Stimulated activated naive CD8-positive, alpha-beta T cell treated with anti-CD3 and anti-CD28 coated beads, Interleukin-15, amount 100 ng/mL, for 72 hours (primary cell): ENCODE results near the gene MLPH.

ENCODE experiments used
- ATAC-seq: fragments of 150-1000 bp; cut with Tn5 transposase; 2 replicates; pipeline ENCODE4 v1.10.0; 2021; ENCODE audit warnings: mild to moderate bottlenecking, moderate library complexity
- DNase-seq, 2 donors: peaks; one replicate each; pipeline ENCODE4 v3.0.0; 2021 to 2022
- H3K27ac Mint-ChIP-seq, 2 donors: one replicate each; pipeline ENCODE4 v1.8.0; 2022; ENCODE audit warnings: mild to moderate bottlenecking in 2 of 2, mixed read lengths in 2 of 2, moderate library complexity in 2 of 2
- H3K27me3 Mint-ChIP-seq: one replicate; pipeline ENCODE4 v1.8.0; 2022; ENCODE audit warnings: mixed read lengths
- H3K4me1 Mint-ChIP-seq: one replicate; pipeline ENCODE4 v1.8.0; 2022; ENCODE audit warnings: mild to moderate bottlenecking, mixed read lengths
- H3K4me3 Mint-ChIP-seq, 2 donors: one replicate each; pipeline ENCODE4 v1.8.0; 2022; ENCODE audit warnings: mild to moderate bottlenecking in 2 of 2, mixed read lengths in 2 of 2, moderate library complexity in 1 of 2
- H3K9me3 Mint-ChIP-seq, 2 donors: one replicate each; pipeline ENCODE4 v1.8.0; 2022; ENCODE audit warnings: mixed read lengths in 2 of 2

The MLPH gene

DNA sequence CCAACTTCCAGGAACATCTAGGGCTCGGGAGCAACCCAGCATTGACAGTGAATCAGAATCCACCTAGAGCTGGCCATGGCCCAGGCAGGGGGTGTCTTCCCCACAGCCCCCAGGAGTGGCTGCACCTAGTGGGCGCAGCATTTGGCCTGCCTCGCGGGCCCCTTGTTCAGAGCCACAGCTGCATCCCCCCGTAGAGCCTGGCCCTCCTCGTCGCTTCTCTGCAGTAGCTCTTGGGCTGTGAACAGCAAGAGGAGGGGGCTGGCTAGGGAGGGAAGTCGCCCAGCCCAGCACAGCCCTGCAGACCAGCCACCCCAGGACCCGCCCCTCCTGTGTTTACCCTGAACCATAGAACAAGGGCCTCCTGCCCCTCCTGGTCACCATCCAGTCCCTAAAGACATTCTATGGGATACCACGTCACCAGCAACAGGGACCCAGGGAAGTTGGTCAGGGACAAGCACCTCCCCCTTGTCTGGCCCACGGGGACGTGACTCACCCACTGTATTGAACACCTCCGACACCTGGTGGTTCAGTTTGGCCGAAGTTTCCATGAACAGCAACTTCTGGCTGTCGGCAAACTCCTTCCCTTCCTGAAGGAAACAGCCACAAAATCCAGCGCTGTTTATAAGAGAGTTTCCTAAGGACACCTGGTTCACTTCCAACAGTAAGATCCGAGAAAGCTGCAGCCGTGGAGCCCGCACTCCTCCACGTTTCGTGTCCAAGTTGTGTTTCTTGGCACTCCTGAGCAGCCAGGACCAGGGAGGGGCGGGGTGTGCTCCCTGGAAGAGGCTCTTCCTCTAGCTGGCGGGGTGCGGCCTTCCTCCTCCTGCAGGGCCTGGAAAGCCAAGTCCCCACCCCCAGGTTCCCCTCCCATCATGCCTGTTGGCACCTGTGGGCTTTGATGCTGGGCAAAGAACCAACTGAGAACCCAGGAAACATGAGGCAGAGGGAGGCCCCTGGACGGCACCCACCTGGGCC is 88.1 kb downstream of the MLPH start:
- DNase-seq = no peak
- H3K9me3 Mint-ChIP-seq = no peaks in the 10 kb centered on the region

DNA sequence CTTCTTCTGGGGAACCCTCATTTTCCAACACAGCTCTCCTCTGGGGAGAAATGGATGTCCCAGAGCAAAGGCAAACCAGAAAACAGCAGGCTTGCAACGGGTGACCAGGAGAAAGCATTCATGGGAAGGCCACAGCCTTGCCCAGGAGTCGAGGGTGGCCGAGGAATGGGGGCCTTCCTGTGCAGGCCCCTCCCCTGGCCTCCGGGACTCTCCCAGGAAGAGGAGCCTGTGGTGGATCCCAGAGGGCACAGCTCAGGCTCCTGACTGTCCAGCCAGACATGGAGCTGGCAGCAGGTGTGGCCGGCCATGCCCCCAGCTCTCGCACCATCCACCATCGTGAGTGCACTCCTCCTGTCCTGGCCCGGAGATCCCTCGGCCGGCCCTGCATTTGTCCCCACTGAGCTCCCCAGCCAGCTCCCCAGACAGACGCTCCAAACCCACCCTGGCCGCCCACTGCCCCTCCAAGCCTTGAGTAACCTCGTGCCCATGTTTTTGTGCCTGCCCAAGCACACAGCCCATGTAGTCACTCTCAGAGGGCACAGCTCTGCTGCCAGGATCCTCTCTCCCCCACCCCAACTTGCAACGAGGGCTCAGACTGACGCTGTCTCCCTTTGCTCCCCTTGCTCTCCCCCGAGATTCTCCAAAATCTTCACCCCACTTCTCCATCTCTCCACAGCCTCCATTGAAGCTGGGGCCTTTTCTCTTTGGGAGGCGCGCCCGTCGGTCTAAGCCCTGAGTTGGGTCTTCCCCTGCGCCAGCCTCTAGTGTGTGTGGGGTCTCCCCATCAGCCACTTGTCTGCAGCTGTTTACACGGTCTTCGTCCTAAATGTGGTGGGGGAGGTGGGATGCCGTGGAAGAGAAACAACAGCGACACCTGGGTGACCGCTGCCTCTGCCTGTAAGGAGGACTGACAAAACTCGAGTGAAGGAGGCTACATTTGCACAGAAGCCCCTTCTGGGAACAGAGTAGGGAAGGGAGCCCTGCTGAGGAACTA is 89.1 kb downstream of the MLPH start:
- no peaks in the 10 kb centered on the region for H3K27me3 Mint-ChIP-seq
- H3K4me3 Mint-ChIP-seq = no peak overlapping the region
- H3K9me3 Mint-ChIP-seq = no peaks in the 10 kb centered on the region
- no peak for ATAC-seq
- no peak overlapping the region for H3K27ac Mint-ChIP-seq
- peaks cover 9% of the 10 kb centered on the region for H3K4me1 Mint-ChIP-seq
- DNase-seq = no peak

More for the DNA sequence above, 88.1 kb downstream of the MLPH start:
- Mint-ChIP-seq H3K4me1 (peaks cover 9% of the 10 kb centered on the region), H3K4me3 (no peak overlapping the region), H3K27me3 (no peaks in the 10 kb centered on the region), H3K27ac (no peak overlapping the region)
- no peak for ATAC-seq

DNA sequence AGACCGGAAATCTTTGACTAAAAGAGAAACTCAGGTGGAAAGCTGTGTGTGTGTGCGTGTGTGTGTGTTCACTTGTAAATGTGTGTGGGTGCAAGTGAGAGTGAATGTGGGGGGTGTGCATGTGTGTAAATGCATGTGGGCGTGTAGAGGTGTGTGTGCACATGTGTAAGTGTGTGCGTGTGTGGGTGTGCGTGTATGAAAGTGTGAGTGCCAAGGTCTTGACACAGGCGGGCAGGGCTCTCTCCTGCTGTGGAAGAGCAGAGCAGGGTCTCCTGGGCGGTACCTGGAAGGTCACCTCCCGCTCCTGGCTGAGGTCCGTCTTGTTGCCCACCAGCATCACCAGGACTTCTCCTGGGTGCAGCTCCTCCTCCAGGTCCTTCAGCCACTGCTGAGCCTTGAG is 89.9 kb downstream of the MLPH start:
- no peaks in the 10 kb centered on the region for H3K27me3 Mint-ChIP-seq
- DNase-seq (no peak), ATAC-seq (no peak)
- H3K4me1 Mint-ChIP-seq = peaks cover 11% of the 10 kb centered on the region
- no peak overlapping the region for H3K4me3 Mint-ChIP-seq
- H3K27ac Mint-ChIP-seq = no peak overlapping the region
- no peaks in the 10 kb centered on the region for H3K9me3 Mint-ChIP-seq

DNA sequence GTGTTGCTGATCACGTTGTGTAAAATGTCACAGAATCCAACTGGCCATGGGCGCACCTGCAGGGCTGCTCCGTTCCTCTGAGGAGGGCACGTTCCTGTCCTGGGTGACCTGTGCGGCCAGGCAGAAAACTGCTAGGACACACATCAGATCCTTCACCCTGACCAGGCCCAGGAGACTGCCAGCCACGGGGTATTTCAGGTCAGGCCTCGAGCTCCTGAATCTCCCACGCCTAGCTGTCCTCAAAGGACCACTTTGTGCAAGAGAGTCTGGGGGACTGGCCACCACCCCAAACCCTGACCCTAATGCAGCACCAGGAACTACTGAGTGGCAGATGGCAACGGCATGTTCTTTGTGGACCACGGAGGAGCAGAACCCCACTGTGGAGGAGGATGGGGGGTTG is 90.4 kb downstream of the MLPH start:
- Mint-ChIP-seq H3K27ac (peak overlapping the region in 1 of 2 donors; percentile 74), H3K27me3 (no peaks in the 10 kb centered on the region), H3K9me3 (no peaks in the 10 kb centered on the region), H3K4me1 (peaks cover 11% of the 10 kb centered on the region), H3K4me3 (no peak overlapping the region)
- ATAC-seq = no peak
- no peak for DNase-seq

DNA sequence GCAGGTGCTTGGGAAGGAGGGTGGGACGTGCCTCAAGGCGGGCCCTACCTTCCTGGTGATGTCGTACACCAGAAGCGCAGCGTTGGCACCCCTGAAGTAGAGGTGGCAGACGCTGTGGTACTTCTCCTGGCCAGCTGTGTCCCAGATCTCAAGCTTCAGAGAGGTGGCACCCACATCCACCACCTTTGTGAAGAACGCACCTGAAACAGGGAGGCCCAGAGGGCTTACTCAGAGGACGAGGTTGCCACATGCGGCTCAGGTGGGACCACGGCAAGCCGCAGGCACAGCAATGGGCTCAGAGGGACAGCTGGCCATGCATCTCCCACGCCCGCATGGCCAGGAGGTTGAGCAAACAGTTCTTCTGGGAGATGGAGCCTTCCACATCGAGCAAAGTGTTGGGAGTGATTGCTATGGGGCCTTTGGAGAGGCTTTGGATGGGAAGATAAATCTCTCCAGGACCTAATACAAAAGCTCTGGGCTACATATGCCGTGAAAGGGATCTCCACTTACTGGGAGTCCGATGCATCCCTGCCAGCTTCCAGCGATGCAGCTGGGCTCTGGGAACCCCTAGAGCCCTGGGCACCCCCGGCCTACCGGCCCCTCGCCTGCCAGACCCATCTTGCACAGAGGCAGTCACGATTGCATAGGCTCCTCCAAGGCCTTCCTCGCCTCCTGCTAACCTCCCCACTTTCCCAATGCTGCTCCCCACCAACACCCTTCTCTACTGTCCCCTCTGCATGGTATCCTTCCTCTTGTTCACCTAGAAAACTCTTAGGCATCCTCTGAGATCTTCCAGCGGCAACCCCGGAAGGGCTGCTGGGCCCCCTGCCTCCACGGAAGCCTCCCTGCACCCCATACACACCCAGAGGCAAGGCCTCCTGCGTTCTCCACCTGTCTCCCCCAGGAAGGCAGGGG is 91.2 kb downstream of the MLPH start:
- ATAC-seq (no peak), DNase-seq (no peak)
- no peak overlapping the region for H3K4me3 Mint-ChIP-seq
- no peak overlapping the region for H3K27ac Mint-ChIP-seq
- no peaks in the 10 kb centered on the region for H3K9me3 Mint-ChIP-seq
- H3K27me3 Mint-ChIP-seq = no peaks in the 10 kb centered on the region
- peaks cover 11% of the 10 kb centered on the region for H3K4me1 Mint-ChIP-seq

DNA sequence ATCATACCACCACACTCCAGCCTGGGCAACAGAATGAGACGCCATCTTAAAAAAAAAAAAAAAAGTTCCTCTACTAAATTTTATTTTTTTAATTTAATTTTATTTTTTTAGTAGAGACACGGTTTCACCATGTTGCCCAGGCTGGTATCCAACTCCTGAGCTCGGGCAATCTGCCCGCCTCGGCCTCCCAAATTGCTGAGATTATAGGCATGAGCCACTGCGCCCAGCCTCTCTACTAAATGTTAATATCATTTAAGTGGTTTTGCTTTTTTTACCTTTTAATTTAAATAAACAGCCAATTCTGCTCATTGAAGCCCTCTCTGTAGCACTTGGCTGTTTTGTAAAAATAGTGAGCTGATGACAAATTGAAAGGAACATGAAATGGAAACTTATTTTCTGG is 94.3 kb downstream of the MLPH start:
- no peak for ATAC-seq

DNA sequence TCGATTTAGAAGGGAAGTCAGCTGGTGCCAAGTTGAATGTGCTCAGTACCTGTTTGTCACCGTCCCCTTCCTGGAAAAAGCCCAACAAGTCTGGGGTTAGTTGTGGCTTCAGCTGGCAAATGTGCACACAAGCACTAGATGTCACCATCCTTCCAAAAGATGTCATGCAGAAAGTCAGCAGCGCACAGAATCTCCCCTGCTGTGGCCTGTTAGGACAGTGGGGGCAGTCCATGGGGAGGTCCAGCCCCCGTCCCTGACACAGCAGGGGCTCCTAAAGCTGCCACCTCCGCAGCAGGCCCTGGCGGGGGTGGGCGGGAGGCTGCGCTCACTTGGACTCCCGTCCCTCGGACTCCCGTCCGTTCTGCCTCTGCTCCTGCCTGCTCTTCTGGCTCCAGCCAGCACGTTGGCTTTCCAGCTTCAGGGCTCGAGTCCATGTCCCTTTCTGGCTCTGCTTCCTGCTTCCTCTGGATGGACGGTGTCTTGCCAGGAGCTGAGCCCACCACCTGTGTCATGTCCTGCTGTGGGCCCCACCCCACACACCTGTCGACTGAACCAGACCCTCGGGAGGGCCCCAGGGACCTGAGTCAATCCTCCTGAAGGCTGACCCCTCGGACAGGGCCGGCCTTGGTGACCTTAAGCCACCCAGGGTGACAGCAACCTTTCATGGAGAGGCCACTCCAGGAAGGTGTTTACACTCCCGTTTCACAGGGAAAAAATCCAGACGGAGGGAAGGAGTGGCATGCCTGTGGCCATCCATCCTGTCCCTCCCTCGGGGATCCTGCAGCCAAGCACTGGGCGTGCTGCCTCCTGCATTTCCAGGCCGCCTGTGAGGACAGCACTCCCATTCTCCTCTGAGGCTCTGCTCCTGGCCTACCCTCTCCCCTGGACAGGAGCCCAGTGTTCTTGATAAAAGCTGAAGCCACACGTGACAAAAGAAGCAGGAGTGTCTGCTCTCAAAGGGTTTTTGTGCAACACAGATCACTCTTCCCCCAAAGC is 95.0 kb downstream of the MLPH start:
- Mint-ChIP-seq H3K4me1 (peaks cover 11% of the 10 kb centered on the region), H3K4me3 (peak overlapping the region; percentile 3 to 12), H3K27ac (peak overlapping the region in 1 of 2 donors; percentile 76), H3K27me3 (no peaks in the 10 kb centered on the region), H3K9me3 (no peaks in the 10 kb centered on the region)
- ATAC-seq (peak; percentile 95), DNase-seq (peak; percentile 55 to 81)

More for the DNA sequence above, 94.3 kb downstream of the MLPH start:
- no peak for DNase-seq
- Mint-ChIP-seq H3K4me1 (peaks cover 11% of the 10 kb centered on the region), H3K9me3 (no peaks in the 10 kb centered on the region), H3K27me3 (no peaks in the 10 kb centered on the region), H3K27ac (no peak overlapping the region), H3K4me3 (peak overlapping the region; percentile 3 to 12)

DNA sequence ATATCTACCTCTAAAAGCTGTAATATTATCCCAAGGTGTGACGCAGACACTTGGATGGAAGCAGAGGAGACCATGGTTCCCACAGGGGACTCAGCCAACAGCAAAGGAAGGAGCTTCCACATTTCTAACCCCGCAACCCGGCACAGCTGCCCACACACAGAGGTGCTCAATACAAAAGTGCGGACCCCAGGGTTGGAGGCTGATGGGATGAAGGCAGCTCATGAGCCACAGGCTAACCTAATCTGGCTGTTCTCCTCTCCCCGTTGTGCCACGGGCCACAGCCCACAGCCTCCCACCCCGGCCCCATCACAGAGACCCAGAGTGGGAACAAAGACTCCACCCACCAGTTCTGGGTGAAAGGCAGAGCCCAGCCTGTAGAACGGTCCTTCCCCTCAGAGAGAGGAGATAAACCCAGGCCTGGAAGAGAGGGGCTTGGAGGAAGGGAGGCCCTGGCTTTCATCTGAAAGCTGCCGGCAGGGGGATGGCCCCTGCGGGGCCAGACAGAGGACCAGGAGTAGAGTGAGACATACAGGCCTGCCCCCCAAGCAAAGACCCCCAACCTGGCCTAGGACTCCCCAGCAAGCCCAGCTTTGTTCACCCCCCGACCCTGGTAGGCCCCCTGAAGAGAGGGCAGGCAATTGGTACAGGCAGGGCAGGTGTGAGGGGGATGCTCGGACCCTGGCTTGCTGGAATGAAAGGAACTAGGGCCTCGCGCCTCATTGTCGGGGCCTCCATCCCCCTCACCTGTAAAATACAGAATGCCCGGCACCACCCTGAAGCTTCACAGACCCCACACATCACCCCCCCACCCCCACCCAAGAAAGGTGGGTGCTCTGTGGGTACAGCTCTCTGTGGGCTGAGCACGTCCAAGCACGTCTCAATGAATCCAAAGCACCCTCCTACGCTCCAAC is 96.6 kb downstream of the MLPH start:
- peaks cover 11% of the 10 kb centered on the region for H3K4me1 Mint-ChIP-seq
- H3K9me3 Mint-ChIP-seq = no peaks in the 10 kb centered on the region
- DNase-seq (no peak), ATAC-seq (no peak)
- no peaks in the 10 kb centered on the region for H3K27me3 Mint-ChIP-seq
- H3K4me3 Mint-ChIP-seq = no peak overlapping the region
- no peak overlapping the region for H3K27ac Mint-ChIP-seq

DNA sequence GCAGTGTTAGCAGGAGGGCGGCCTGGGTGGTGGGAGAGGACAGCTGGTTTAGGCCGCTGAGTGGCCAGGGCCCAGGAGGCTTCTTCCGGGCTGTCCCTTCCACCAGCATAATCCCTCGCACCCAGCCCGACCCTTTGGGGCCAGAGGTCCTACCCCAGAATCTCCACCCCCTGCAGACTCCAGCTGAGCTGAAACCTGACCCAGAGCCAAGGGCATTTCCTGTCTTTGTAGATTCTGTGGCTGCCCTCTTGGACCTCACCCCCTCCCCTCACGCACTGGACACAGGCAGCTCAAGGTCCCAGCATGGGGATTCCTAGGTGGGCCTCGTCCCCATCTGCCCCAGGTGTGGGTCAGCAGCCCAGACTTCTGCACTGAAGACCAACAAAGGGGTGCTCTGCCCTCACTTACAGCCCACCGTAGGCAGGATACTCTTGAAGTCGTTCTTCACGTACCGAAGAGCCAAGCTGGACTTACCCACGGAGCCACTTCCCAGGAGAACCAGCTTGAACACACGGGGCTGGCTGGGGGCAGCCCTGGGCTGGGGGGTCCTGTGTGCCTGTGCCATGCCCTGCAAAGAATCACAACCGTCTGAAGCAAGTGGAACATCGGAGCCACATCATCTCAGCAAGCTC is 98.7 kb downstream of the MLPH start:
- Mint-ChIP-seq H3K27ac (no peak overlapping the region), H3K9me3 (no peaks in the 10 kb centered on the region), H3K4me3 (no peak overlapping the region), H3K27me3 (no peaks in the 10 kb centered on the region), H3K4me1 (peaks cover 19% of the 10 kb centered on the region)
- DNase-seq (no peak), ATAC-seq (no peak)

DNA sequence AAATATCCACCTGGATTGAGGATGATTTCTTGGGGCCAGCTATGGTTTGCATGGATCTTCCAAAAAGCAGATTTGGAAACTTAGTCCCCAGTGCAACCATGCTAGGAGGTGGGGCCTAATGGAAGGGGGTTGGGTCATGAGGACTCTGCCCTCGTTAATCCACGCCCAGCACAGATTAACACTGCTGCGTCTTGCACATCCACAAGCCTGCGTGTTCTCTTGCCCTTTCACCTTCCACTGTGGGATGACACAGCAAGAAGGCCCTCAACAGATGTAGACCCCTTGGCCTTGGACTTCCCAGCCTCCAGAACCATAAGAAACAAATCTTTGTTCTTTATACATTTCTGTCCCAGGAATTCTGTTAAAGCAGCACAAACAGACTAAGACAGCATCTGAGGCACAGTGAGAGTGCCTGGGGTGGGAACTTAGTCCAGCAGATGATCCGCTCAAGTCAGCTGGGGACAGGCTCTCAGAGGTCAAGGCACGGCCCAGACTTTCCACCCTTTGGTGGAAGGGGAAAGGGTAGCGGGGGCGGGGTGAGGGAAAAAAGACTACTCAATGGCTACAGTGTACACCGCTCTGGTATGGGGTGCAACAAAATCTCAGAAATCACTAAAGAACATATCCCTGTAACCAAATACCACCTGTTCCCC is 101.1 kb downstream of the MLPH start:
- H3K4me3 Mint-ChIP-seq = no peak overlapping the region
- H3K27ac Mint-ChIP-seq = no peak overlapping the region
- no peak for DNase-seq
- no peak for ATAC-seq
- H3K9me3 Mint-ChIP-seq = no peaks in the 10 kb centered on the region
- H3K4me1 Mint-ChIP-seq = peaks cover 21% of the 10 kb centered on the region
- H3K27me3 Mint-ChIP-seq = no peaks in the 10 kb centered on the region

DNA sequence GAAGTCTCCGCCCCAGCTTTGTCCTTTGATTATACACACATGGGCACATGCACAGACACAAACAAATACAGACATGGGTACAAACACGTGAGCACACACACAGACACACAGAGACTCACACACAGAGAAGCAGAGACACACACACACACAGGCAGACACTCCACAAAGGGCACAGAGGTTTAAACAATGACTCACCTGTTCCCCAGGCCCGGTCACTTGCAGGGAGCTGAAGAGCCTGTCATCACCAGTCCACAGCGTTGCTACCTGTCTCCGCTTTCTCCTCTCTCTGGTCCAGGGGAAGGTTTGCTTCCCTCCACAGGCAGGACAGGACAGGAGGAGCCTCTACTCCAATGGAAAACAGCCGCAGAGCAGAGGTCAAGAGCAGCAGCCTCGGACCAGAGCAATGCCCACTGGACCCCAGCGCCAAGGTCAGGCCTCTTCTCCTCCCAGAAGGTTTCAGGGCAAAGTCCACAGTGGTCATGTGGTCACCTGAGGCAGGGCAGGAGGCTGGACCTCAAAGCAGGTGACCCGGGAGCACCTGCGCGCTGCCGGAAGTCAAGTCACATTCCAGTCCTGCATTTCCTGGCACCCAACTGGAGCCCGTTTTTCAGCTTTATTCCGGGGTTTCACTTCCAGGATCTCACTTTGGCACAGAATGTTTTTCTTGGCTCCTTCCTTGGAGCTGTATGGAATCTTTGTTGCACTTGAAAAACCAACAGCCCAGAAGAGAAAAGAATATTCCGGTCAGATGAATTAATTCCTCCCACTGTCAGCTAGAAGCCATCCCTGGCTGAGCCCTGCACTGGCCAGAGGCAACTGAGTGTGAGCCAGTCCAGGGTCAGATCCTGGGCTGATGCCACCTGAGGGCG is 103.5 kb downstream of the MLPH start, which contains the start of gene RAB17:
RAB17 (minus strand) TSS at position 463 of the 869 bp plus-strand sequence. CDS start 4,580 bp downstream, outside the sequence.
- peak within 1 kb of the TSS in 1 of 2 donors; percentile 33 for H3K4me3 Mint-ChIP-seq
- ATAC-seq = peak; percentile 65

More for the DNA sequence above, 103.5 kb downstream of the MLPH start, which contains the start of gene RAB17:
- DNase-seq = no peak
- Mint-ChIP-seq H3K27ac (no peak within 1 kb of the TSS), H3K4me1 (peaks cover 21% of the 10 kb centered on the region), H3K9me3 (no peaks in the 10 kb centered on the region), H3K27me3 (no peaks in the 10 kb centered on the region)
